ENCODE results near the gene PYURF. TPM values are rescaled to one million over a fixed set of nuclear protein-coding genes. Genes with fewer than 3 reads are reported as not detected.

The PYURF gene
- polyA plus RNA-seq, 1 donor from 2014 or later: 287 TPM

GRCh38 chr4:88497859-88498409 lies 25.6 kb downstream of the PYURF start:
- Histone ChIP-seq H2AFZ (ENCODE audit: low read depth, low read length) (no peak overlapping the region), H3K27ac (ENCODE audit: low read length) (no peak overlapping the region), H4K20me1 (ENCODE audit: insufficient read depth) (no peaks in the 10 kb centered on the region)

GRCh38 chr4:88489100-88489761 lies 34.3 kb downstream of the PYURF start:
- H3K4me2 ChIP-seq (ENCODE audit: low read length): no peak overlapping the region
- H3K9ac ChIP-seq (ENCODE audit: low read length): no peak overlapping the region
- H3F3A ChIP-seq (ENCODE audit: insufficient read depth, low read length, poor library complexity, severe bottlenecking): no peaks in the 10 kb centered on the region
- H3K36me3 ChIP-seq (ENCODE audit: insufficient read depth, low read length): no peaks in the 10 kb centered on the region
- H3K9me2 ChIP-seq (ENCODE audit: insufficient read depth, low read length): no peaks in the 10 kb centered on the region
- H3K79me2 ChIP-seq (replicated peaks; ENCODE audit: insufficient read depth, low read length): no peaks in the 10 kb centered on the region
- H3K27me3 ChIP-seq (ENCODE audit: insufficient read depth, low read depth, low read length): no peaks in the 10 kb centered on the region
- no peak overlapping the region for H3K27ac ChIP-seq (ENCODE audit: low read length)
- H3K9me3 ChIP-seq (ENCODE audit: low read length): no peaks in the 10 kb centered on the region
- H4K20me1 ChIP-seq (ENCODE audit: insufficient read depth): no peaks in the 10 kb centered on the region
- no peak overlapping the region for H2AFZ ChIP-seq (ENCODE audit: low read depth, low read length)
- H3K4me3 ChIP-seq (ENCODE audit: low read length): no peak overlapping the region
- TF ChIP-seq EP300 (conservative IDR thresholded peaks at IDR 0.05; ENCODE audit: poor library complexity, severe bottlenecking) (no peak), CTCF (IDR thresholded peaks at IDR 0.05; ENCODE audit: poor library complexity, severe bottlenecking) (no peak), MXI1 (conservative IDR thresholded peaks at IDR 0.05; ENCODE audit: poor library complexity, severe bottlenecking) (no peak), RAD21 (conservative IDR thresholded peaks at IDR 0.05) (no peak), TAF1 (IDR thresholded peaks at IDR 0.05; ENCODE audit: low read depth) (no peak), SMC3 (conservative IDR thresholded peaks at IDR 0.05; ENCODE audit: poor library complexity) (no peak), EZH2 (IDR thresholded peaks at IDR 0.05; ENCODE audit: borderline replicate concordance, insufficient read depth, low read length, poor library complexity, severe bottlenecking) (no peak)
- TF ChIP-seq, protein P1, sequence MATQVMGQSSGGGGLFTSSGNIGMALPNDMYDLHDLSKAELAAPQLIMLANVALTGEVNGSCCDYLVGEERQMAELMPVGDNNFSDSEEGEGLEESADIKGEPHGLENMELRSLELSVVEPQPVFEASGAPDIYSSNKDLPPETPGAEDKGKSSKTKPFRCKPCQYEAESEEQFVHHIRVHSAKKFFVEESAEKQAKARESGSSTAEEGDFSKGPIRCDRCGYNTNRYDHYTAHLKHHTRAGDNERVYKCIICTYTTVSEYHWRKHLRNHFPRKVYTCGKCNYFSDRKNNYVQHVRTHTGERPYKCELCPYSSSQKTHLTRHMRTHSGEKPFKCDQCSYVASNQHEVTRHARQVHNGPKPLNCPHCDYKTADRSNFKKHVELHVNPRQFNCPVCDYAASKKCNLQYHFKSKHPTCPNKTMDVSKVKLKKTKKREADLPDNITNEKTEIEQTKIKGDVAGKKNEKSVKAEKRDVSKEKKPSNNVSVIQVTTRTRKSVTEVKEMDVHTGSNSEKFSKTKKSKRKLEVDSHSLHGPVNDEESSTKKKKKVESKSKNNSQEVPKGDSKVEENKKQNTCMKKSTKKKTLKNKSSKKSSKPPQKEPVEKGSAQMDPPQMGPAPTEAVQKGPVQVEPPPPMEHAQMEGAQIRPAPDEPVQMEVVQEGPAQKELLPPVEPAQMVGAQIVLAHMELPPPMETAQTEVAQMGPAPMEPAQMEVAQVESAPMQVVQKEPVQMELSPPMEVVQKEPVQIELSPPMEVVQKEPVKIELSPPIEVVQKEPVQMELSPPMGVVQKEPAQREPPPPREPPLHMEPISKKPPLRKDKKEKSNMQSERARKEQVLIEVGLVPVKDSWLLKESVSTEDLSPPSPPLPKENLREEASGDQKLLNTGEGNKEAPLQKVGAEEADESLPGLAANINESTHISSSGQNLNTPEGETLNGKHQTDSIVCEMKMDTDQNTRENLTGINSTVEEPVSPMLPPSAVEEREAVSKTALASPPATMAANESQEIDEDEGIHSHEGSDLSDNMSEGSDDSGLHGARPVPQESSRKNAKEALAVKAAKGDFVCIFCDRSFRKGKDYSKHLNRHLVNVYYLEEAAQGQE (IDR thresholded peaks at IDR 0.05; ENCODE audit: borderline replicate concordance): no peak

More at GRCh38 chr4:88497859-88498409, 25.6 kb downstream of the PYURF start:
- Histone ChIP-seq H3K9ac (ENCODE audit: low read length) (no peak overlapping the region), H3F3A (ENCODE audit: insufficient read depth, low read length, poor library complexity, severe bottlenecking) (no peaks in the 10 kb centered on the region), H3K27me3 (ENCODE audit: insufficient read depth, low read depth, low read length) (no peaks in the 10 kb centered on the region), H3K36me3 (ENCODE audit: insufficient read depth, low read length) (no peaks in the 10 kb centered on the region), H3K4me3 (ENCODE audit: low read length) (no peak overlapping the region), H3K79me2 (replicated peaks; ENCODE audit: insufficient read depth, low read length) (no peaks in the 10 kb centered on the region), H3K4me2 (ENCODE audit: low read length) (no peak overlapping the region), H3K9me2 (ENCODE audit: insufficient read depth, low read length) (no peaks in the 10 kb centered on the region), H3K9me3 (ENCODE audit: low read length) (no peaks in the 10 kb centered on the region)
- no peak for TF ChIP-seq MXI1 (conservative IDR thresholded peaks at IDR 0.05; ENCODE audit: poor library complexity, severe bottlenecking)
- TF ChIP-seq CTCF (IDR thresholded peaks at IDR 0.05; ENCODE audit: poor library complexity, severe bottlenecking): no peak
- TF ChIP-seq, protein P1 (IDR thresholded peaks at IDR 0.05; ENCODE audit: borderline replicate concordance): no peak
- no peak for TF ChIP-seq POLR2AphosphoS5 (IDR thresholded peaks at IDR 0.05)
- no peak for TF ChIP-seq EP300 (conservative IDR thresholded peaks at IDR 0.05; ENCODE audit: poor library complexity, severe bottlenecking)
- TF ChIP-seq TAF1 (IDR thresholded peaks at IDR 0.05; ENCODE audit: low read depth): no peak
